Common myeloid progenitor, CD34-positive (primary cell): ENCODE measurements around the gene PBX2.

Experiments
- CTCF ChIA-PET: fragments of 350-600 bp; sonication (Branson Sonifier 250); formaldehyde crosslinking; loops from one replicate; lab custom pipeline; 2021; ENCODE audit warnings: antibody characterized with exemption; lab: Charles Lee
- POLR2A ChIA-PET: fragments of 350-600 bp; sonication (Branson Sonifier 250); formaldehyde crosslinking; loops from one replicate; lab custom pipeline; 2021; ENCODE audit warnings: antibody characterized with exemption; lab: Charles Lee
- DNase-seq, 3 donors: peaks; one replicate each; pipeline versions ENCODE4 v3.0.0 to v3.0.0-alpha.2; 2013
- H3K27ac ChIP-seq, 2 experiments: 1 replicate in 1 of 2; 2 replicates in 1 of 2; pipeline ENCODE4 v1.7.0; 2013; ENCODE audit warnings: inconsistent platforms in 2 of 2, low read length in 2 of 2, mild to moderate bottlenecking in 2 of 2, low read depth in 1 of 2, moderate library complexity in 1 of 2; ENCODE audit not compliant: severe bottlenecking in 2 of 2, insufficient read depth in 1 of 2, poor library complexity in 1 of 2
- H3K27me3 ChIP-seq, 5 experiments: replicated peaks in 2 of 5; 1 replicate in 3 of 5; 2 replicates in 2 of 5; pipeline versions ENCODE4 v1.6.1 to v1.7.0; 2013; ENCODE audit warnings: low read length in 4 of 5, mild to moderate bottlenecking in 2 of 5, moderate library complexity in 2 of 5, inconsistent platforms in 1 of 5; ENCODE audit not compliant: insufficient read depth in 5 of 5, control insufficient read depth in 4 of 5
- H3K36me3 ChIP-seq, 4 experiments: 1 replicate in 2 of 4; 2 replicates in 2 of 4; pipeline versions ENCODE4 v1.6.1 to v1.7.0; 2013; ENCODE audit warnings: low read length in 3 of 4, control low read depth in 1 of 4, mild to moderate bottlenecking in 1 of 4; ENCODE audit not compliant: control insufficient read depth in 4 of 4, insufficient read depth in 4 of 4
- H3K4me1 ChIP-seq, 4 experiments: 1 replicate in 3 of 4; 2 replicates in 1 of 4; pipeline versions ENCODE4 v1.6.1 to v1.7.1; 2013; ENCODE audit warnings: low read length in 3 of 4, mild to moderate bottlenecking in 3 of 4, control low read depth in 1 of 4, inconsistent platforms in 1 of 4, moderate library complexity in 1 of 4; ENCODE audit not compliant: control insufficient read depth in 4 of 4, insufficient read depth in 4 of 4; ENCODE audit errors: control extremely low read depth in 1 of 4
- H3K4me3 ChIP-seq, 7 experiments: 1 replicate in 4 of 7; 2 replicates in 3 of 7; pipeline versions ENCODE4 v1.5.1 to v1.7.0; 2013; ENCODE audit warnings: mild to moderate bottlenecking in 7 of 7, low read length in 6 of 7, moderate library complexity in 6 of 7, inconsistent platforms in 2 of 7, low read depth in 2 of 7, control low read depth in 1 of 7; ENCODE audit not compliant: insufficient read depth in 4 of 7, control insufficient read depth in 1 of 7; ENCODE audit errors: extremely low read depth in 1 of 7
- H3K9me3 ChIP-seq, 5 experiments: 1 replicate in 4 of 5; 2 replicates in 1 of 5; pipeline versions ENCODE4 v1.6.1 to v1.7.1; 2013; ENCODE audit warnings: low read length in 4 of 5, mild to moderate bottlenecking in 2 of 5, inconsistent platforms in 1 of 5, low read depth in 1 of 5, moderate library complexity in 1 of 5; ENCODE audit not compliant: control insufficient read depth in 4 of 5, insufficient read depth in 2 of 5; ENCODE audit errors: control extremely low read depth in 1 of 5
- WGBS: methylation state at CpG from one replicate; pipeline ENCODE4 v1.1.5; 2013; ENCODE audit not compliant: insufficient coverage; 5-methylcytosine and 5-hydroxymethylcytosine counted together

PBX2 gene

GRCh38 chr6:32174416-32174815, 15.6 kb downstream of the PBX2 start:
- no peaks in the 10 kb centered on the region for H3K9me3 ChIP-seq
- peaks cover 6 to 21% (median 14%) of the 10 kb centered on the region in 4 experiments for H3K36me3 ChIP-seq
- DNase-seq: no peak
- no peaks in the 10 kb centered on the region for H3K27me3 ChIP-seq
- peaks cover 21 to 51% (median 41%) of the 10 kb centered on the region in 4 experiments for H3K4me1 ChIP-seq
- no peak overlapping the region for H3K27ac ChIP-seq
- 100% methylated on average over 1 of the region's 1 CpG for WGBS
- CTCF ChIA-PET: no interaction called here
- peak overlapping the region in 1 of 7 experiments; percentile 85 for H3K4me3 ChIP-seq
- POLR2A ChIA-PET: no interaction called here

GRCh38 chr6:32173051-32173727, 16.8 kb downstream of the PBX2 start:
- Histone ChIP-seq H3K27ac (peak overlapping the region in 1 of 2 experiments; percentile 28), H3K4me1 (peaks cover 15 to 42% (median 32%) of the 10 kb centered on the region in 4 experiments), H3K4me3 (no peak overlapping the region), H3K36me3 (peaks cover 6 to 32% (median 21%) of the 10 kb centered on the region in 4 experiments), H3K27me3 (no peaks in the 10 kb centered on the region), H3K9me3 (no peaks in the 10 kb centered on the region)
- ChIA-PET CTCF (interaction anchor here (1.0 to 1.1 kb wide), 2 partner anchors 9 to 18 kb away, joined by 3 read pairs; partner anchors contain the start of gene EGFL8), POLR2A (no interaction called here)
- no peak for DNase-seq
- 81% methylated on average over 4 of the region's 4 CpGs for WGBS

GRCh38 chr6:32171234-32171633, 18.8 kb downstream of the PBX2 start:
- ChIA-PET POLR2A (no interaction called here), CTCF (interaction anchor here (1.6 kb wide), 1 partner anchor 13 kb away, joined by 3 read pairs; no protein-coding TSS in a partner anchor)
- DNase-seq: no peak
- H3K9me3 ChIP-seq: no peaks in the 10 kb centered on the region
- peaks cover 5 to 28% (median 19%) of the 10 kb centered on the region in 4 experiments for H3K4me1 ChIP-seq
- no peak overlapping the region for H3K4me3 ChIP-seq
- no peaks in the 10 kb centered on the region for H3K27me3 ChIP-seq
- WGBS: 100% methylated on average over 6 of the region's 6 CpGs
- peaks cover 10 to 50% (median 34%) of the 10 kb centered on the region in 4 experiments for H3K36me3 ChIP-seq
- H3K27ac ChIP-seq: no peak overlapping the region

DNA sequence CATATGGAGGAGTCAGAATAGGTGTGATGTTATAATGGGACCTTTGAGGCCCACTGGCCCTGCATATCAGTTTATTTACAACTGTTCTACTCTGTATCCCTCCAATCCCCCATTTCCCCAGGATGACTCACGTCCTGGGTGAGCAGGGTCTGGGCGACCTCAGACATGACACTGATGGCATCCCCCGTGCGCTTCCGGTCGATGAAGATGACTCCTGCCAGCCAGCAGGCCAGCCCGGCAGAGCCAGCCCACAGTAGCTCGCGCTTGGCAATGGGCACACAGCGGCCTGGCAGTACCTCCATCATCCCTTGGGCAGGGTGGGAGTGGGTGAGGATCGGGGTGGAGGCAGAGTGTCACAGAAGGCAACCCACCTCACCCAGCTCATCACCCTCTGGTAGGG, 19.7 kb downstream of the PBX2 start:
- Histone ChIP-seq H3K9me3 (no peaks in the 10 kb centered on the region), H3K27me3 (no peaks in the 10 kb centered on the region), H3K36me3 (peaks cover 13 to 58% (median 34%) of the 10 kb centered on the region in 4 experiments), H3K27ac (no peak overlapping the region), H3K4me3 (no peak overlapping the region), H3K4me1 (peaks cover 3 to 22% (median 12%) of the 10 kb centered on the region in 4 experiments)
- POLR2A ChIA-PET: no interaction called here
- CTCF ChIA-PET: interaction anchor here (0.8 to 1.9 kb wide), 5 partner anchors 9 to 23 kb away, joined by 3 to 7 read pairs (median 3); partner anchors contain the start of gene GPSM3
- no peak for DNase-seq
- WGBS: 97% methylated on average over 6 of the region's 11 CpGs

- Histone ChIP-seq H3K27ac (peak overlapping the region in 1 of 2 experiments; percentile 74), H3K9me3 (no peaks in the 10 kb centered on the region), H3K27me3 (no peaks in the 10 kb centered on the region), H3K4me3 (no peak overlapping the region), H3K4me1 (peaks cover 0 to 12% (median 5%) of the 10 kb centered on the region in 4 experiments), H3K36me3 (peaks cover 13 to 64% (median 40%) of the 10 kb centered on the region in 4 experiments)
- ChIA-PET POLR2A (no interaction called here), CTCF (interaction anchor here (0.9 to 1.9 kb wide), 6 partner anchors 10 to 38 kb away, joined by 3 to 7 read pairs (median 4); partner anchors contain the start of genes FKBPL and GPSM3)
- 98% methylated on average over 10 of the region's 11 CpGs for WGBS
- no peak for DNase-seq
Observed at GRCh38 chr6:32168807-32169591, 21.0 kb downstream of the PBX2 start.

- DNase-seq: no peak
- no peak overlapping the region for H3K4me3 ChIP-seq
- 57% methylated on average over 2 of the region's 2 CpGs for WGBS
- H3K9me3 ChIP-seq: no peaks in the 10 kb centered on the region
- H3K4me1 ChIP-seq: peaks cover 0 to 6% (median 3%) of the 10 kb centered on the region in 4 experiments
- peak overlapping the region in 1 of 2 experiments; percentile 74 for H3K27ac ChIP-seq
- ChIA-PET POLR2A (no interaction called here), CTCF (interaction anchor here (1.0 kb wide), 1 partner anchor 15 kb away, joined by 3 read pairs; no protein-coding TSS in a partner anchor)
- H3K36me3 ChIP-seq: peaks cover 13 to 68% (median 44%) of the 10 kb centered on the region in 4 experiments
- H3K27me3 ChIP-seq: no peaks in the 10 kb centered on the region
Observed at GRCh38 chr6:32168350-32168749, 21.7 kb downstream of the PBX2 start.
